22Rv1 (cell line): ENCODE measurements around the gene TPSG1.

Experiments used
- ZFX ChIP-seq: fragments of 450-650 bp; IDR thresholded peaks from 2 replicates; pipeline ENCODE4 v1.6.1; 2017; ENCODE audit warnings: antibody characterized with exemption, borderline replicate concordance
- TF ChIP-seq, protein P1 (sequence below): fragments of 450-650 bp; IDR thresholded peaks from 2 replicates; pipeline ENCODE4 v1.5.1; 2017; ENCODE audit warnings: mild to moderate bottlenecking

DNA sequence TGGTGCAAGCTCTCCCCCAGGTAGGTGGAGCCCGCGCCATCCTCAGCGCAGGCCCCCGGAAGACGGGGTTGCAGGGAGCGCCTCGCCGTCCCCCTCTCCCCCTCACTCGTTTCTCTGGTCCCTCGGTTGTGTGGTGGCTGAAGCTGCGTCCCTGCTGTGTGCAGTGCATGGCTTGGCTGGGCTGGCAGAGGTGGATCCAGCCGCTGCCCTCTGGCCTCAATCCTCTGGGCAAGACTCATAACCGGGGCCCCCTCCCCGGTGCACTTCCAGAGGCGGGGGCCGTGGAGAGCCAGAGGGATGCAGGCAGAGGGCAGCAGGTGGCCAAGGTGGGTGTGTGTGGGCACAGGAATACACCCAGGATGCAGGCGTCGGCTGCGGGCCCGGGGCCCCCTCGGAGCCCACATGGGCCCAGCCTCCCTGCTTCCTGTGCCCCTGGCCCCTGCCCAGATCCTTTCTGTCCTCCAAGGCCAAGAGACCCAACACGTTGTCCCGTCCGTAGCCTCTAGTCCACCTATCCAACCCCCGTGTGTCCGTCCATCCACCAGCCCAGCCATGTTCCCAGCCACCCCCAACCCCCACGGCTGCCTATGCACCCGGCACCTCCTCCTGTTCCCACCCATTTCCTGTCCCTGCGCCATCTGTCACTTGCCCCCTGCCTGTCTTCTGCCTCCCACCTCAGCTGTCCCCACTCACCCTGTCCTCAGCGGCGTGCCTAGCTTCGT is 9.3 kb downstream of the TPSG1 start:
- TF ChIP-seq, protein P1, sequence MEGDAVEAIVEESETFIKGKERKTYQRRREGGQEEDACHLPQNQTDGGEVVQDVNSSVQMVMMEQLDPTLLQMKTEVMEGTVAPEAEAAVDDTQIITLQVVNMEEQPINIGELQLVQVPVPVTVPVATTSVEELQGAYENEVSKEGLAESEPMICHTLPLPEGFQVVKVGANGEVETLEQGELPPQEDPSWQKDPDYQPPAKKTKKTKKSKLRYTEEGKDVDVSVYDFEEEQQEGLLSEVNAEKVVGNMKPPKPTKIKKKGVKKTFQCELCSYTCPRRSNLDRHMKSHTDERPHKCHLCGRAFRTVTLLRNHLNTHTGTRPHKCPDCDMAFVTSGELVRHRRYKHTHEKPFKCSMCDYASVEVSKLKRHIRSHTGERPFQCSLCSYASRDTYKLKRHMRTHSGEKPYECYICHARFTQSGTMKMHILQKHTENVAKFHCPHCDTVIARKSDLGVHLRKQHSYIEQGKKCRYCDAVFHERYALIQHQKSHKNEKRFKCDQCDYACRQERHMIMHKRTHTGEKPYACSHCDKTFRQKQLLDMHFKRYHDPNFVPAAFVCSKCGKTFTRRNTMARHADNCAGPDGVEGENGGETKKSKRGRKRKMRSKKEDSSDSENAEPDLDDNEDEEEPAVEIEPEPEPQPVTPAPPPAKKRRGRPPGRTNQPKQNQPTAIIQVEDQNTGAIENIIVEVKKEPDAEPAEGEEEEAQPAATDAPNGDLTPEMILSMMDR: no peak
- TF ChIP-seq ZFX: no peak
